Tibial nerve (tissue), 4 donors: ENCODE measurements around the gene KDM4B. TPM values are rescaled to one million over a fixed set of nuclear protein-coding genes. Genes with fewer than 3 reads are reported as not detected.

ENCODE experiments used
- DNase-seq, 2 donors: peaks; one replicate each; pipeline ENCODE4 v3.0.0-alpha.2; 2019; ENCODE audit warnings: low spot score in 2 of 2
- H3K27ac ChIP-seq, 4 donors: fragments of 200-600 bp; sonication (generic) in 3 of 4; one replicate each; pipeline ENCODE4 v1.5.1; 2017 to 2019; ENCODE audit warnings: mild to moderate bottlenecking in 1 of 4
- H3K27me3 ChIP-seq, 2 donors: fragments of 200-600 bp; sonication (generic) in 1 of 2; one replicate each; pipeline versions ENCODE4 v1.5.1 to v1.6.0; 2017 to 2019
- H3K36me3 ChIP-seq, 3 donors: fragments of 200-600 bp; sonication (generic); one replicate each; pipeline ENCODE4 v1.5.1; 2018 to 2019
- H3K4me1 ChIP-seq, 4 donors: fragments of 200-600 bp; sonication (generic) in 3 of 4; one replicate each; pipeline ENCODE4 v1.5.1; 2017 to 2019
- H3K4me3 ChIP-seq, 4 donors: fragments of 200-600 bp; sonication (generic) in 3 of 4; one replicate each; pipeline ENCODE4 v1.5.1; 2017 to 2019; ENCODE audit warnings: mild to moderate bottlenecking in 1 of 4, moderate library complexity in 1 of 4
- H3K9me3 ChIP-seq, 4 donors: fragments of 200-600 bp; sonication (generic) in 3 of 4; one replicate each; pipeline ENCODE4 v1.5.1; 2017 to 2019
- EP300 ChIP-seq, 2 donors: sonication (generic); formaldehyde crosslinking; IDR thresholded peaks; one replicate each; pipeline ENCODE4 v1.6.1; 2017; ENCODE audit warnings: antibody characterized with exemption in 2 of 2, mild to moderate bottlenecking in 1 of 2
- POLR2A ChIP-seq, 2 donors: fragments of 450-650 bp; IDR thresholded peaks; one replicate each; pipeline ENCODE4 v1.6.1; 2017; ENCODE audit warnings: antibody characterized with exemption in 2 of 2, mild to moderate bottlenecking in 2 of 2, moderate library complexity in 2 of 2
- WGBS, 2 donors: methylation state at CpG; one replicate each; pipeline ENCODE4 v1.1.5; 2018; 5-methylcytosine and 5-hydroxymethylcytosine counted together
- total RNA-seq, 4 donors: library from RNA; depleted of rRNA; stranded (reverse); fragments of >200 nt; gene quantifications; one replicate each; pipeline ENCODE4 v1.1.0, GENCODE V29; 2016
- TF ChIP-seq, protein P1 (sequence below), 5 experiments: fragments of 200-600 bp in 3 of 5; fragments of 450-650 bp in 2 of 5; sonication (generic) in 3 of 5; IDR thresholded peaks; one replicate each; pipeline ENCODE4 v1.5.1; 2016 to 2019; ENCODE audit warnings: antibody characterized with exemption in 5 of 5, mild to moderate bottlenecking in 3 of 5, moderate library complexity in 2 of 5

Gene KDM4B
- total RNA-seq, 4 donors from 2014 or later = 37.8 to 72.4 (median 57.2) TPM

DNA sequence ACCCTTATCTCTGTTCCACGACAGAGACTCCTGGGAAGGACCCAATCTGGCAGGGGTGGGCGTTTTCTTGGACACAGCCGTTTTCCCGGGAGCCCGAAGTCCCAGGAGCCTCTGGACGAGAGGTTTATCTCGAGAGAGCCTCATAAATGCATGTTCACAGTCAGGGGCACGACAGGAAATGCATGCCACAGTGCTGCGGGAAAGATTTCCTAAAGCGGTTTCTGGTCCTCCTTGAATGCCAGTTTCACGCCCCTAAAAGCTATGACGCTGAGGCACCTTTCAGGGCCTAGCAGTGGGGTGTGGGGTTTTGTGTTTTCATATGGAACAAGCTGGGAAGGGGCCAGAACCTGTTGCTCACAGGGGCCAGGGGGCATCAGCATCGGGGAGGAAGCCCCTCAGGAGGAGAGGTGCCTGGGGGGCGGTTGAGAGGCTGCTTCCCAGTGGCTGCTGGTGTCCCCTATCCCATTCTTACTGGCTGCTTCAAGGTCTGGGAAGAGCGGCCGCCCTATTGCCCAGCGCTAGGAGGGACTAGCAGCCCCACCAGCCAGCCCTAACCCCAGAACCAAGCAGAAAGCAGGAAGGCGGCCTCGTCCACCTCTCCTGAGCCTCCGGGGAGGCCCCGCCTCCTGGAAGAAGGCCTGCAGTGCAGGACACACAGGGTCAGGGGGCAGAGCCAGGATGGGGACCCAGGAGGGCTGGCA lies 157.0 kb downstream of the KDM4B start:
- Histone ChIP-seq H3K4me1 (peaks cover 0 to 56% (median 26%) of the 10 kb centered on the region in 4 donors), H3K9me3 (no peaks in the 10 kb centered on the region), H3K4me3 (no peak overlapping the region), H3K27me3 (no peaks in the 10 kb centered on the region), H3K36me3 (peaks cover 0 to 52% (median 0%) of the 10 kb centered on the region in 3 donors), H3K27ac (peak overlapping the region in 2 of 4 donors; percentile 60 to 70)
- DNase-seq = no peak
- 44 to 60% methylated on average over 14 to 21 of the region's 21 CpGs for WGBS, 2 donors
- TF ChIP-seq POLR2A (IDR thresholded peaks at IDR 0.05) (no peak), EP300 (IDR thresholded peaks at IDR 0.05) (no peak)
- TF ChIP-seq, protein P1, sequence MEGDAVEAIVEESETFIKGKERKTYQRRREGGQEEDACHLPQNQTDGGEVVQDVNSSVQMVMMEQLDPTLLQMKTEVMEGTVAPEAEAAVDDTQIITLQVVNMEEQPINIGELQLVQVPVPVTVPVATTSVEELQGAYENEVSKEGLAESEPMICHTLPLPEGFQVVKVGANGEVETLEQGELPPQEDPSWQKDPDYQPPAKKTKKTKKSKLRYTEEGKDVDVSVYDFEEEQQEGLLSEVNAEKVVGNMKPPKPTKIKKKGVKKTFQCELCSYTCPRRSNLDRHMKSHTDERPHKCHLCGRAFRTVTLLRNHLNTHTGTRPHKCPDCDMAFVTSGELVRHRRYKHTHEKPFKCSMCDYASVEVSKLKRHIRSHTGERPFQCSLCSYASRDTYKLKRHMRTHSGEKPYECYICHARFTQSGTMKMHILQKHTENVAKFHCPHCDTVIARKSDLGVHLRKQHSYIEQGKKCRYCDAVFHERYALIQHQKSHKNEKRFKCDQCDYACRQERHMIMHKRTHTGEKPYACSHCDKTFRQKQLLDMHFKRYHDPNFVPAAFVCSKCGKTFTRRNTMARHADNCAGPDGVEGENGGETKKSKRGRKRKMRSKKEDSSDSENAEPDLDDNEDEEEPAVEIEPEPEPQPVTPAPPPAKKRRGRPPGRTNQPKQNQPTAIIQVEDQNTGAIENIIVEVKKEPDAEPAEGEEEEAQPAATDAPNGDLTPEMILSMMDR (IDR thresholded peaks at IDR 0.05) = no peak

DNA sequence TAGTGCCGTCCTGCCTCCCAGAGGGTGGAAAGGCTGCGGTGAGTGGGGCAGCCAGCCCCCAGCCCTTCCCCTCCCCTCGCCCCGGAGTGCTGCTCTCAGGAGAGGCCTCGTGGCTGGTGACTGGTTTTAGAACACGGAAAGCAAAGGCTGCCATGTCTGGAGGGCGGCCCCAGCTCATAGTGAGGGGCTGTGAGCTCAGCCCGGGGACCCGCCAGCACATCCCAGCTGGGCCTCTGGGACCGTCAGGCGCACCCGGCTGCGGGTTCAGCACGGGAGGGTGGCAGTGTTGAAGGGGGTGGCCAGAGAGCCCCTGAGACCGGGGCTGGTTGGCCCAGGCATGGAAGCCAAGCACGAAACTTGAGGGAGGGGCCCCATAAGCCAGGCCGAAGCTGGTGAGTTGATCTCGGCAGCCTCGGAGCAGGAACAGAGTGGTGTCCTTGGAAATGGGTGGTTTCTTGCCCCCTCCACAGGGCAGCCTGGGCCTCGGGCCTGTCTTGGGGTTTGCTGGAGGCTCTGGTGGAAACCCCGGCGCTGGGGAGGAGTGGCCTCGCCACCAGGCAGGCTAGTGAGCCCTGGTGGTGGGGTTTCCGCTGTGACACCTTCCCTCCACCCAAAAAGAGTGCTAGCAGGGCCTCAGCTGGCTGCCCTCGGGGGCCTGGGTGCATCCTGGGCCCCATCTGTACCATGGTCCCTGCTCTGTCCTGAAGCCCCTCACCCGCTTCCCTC lies 157.7 kb downstream of the KDM4B start:
- H3K27ac ChIP-seq = peak overlapping the region in 3 of 4 donors; percentile 42 to 78 (median 70)
- H3K9me3 ChIP-seq = no peaks in the 10 kb centered on the region
- no peak for TF ChIP-seq POLR2A (IDR thresholded peaks at IDR 0.05)
- no peak for TF ChIP-seq EP300 (IDR thresholded peaks at IDR 0.05)
- TF ChIP-seq, protein P1 (IDR thresholded peaks at IDR 0.05) = no peak
- DNase-seq = no peak
- WGBS, 2 donors = 80 to 90% methylated on average over 14 to 19 of the region's 26 CpGs
- H3K4me3 ChIP-seq = no peak overlapping the region
- H3K4me1 ChIP-seq = peaks cover 0 to 59% (median 26%) of the 10 kb centered on the region in 4 donors
- peaks cover 0 to 49% (median 0%) of the 10 kb centered on the region in 3 donors for H3K36me3 ChIP-seq
- no peaks in the 10 kb centered on the region for H3K27me3 ChIP-seq

DNA sequence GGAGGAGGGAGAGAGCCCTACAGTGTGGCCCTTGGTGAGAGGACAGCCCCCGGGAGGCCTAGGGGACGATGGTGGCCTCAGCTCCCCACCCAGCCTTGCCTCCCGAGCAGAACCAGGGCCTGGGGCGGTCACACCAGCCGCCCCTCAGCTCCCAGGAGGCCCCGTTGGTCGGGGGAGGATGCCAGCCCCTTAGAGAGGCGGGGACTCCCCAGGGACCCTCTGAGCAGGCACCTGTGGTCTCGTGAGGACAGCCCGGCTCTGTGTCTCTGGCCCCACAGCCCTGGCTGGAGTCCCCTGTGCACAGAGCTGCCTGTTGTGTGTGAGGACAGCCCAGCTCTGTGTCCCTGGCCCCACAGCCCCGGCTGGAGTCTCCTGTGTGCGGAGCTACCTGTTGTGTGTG lies 158.8 kb downstream of the KDM4B start:
- peak overlapping the region in 3 of 4 donors; percentile 42 to 78 (median 70) for H3K27ac ChIP-seq
- H3K4me1 ChIP-seq = peaks cover 0 to 59% (median 26%) of the 10 kb centered on the region in 4 donors
- H3K27me3 ChIP-seq = no peaks in the 10 kb centered on the region
- TF ChIP-seq POLR2A (IDR thresholded peaks at IDR 0.05) = no peak
- no peak for DNase-seq
- no peaks in the 10 kb centered on the region for H3K9me3 ChIP-seq
- WGBS, 2 donors = 48% methylated on average over 10 of the region's 12 CpGs; no CpG with 5 or more reads in 1 of the 2 donors
- H3K4me3 ChIP-seq = no peak overlapping the region
- H3K36me3 ChIP-seq = peaks cover 0 to 49% (median 0%) of the 10 kb centered on the region in 3 donors

DNA sequence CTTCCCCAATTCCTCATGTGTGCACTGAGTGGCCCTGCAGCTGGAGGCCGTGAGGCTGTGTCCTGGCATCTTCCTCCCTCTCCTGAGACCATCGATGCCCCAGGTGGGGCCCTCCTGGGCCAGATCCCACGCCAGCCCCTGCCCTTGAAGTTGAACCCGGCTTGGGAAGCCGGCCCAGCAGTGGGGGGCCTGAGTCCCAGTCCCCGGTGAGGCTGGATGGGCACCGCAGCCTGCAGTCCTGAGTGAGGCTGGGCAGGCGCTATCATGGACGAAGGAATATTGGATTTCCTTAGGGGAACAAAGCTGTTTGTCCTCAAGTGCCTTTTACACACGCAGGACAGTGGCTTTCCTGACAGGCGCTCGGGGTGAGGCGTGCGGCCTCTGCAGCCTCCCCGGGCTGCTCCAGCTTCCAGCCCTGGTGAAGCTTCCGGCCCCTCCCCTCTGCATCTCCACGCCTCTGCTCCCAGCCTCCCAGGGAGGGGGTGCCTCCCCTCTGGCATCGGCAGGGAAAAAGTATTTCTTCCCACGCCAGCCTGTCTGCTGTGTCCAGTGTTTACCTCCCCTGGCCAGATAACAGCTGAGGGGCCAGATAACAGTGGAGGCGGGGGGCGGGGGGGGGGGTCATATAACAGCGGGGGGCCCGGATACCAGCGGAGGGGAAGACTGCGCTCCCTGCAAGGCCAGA lies 159.5 kb downstream of the KDM4B start:
- peaks cover 0 to 59% (median 26%) of the 10 kb centered on the region in 4 donors for H3K4me1 ChIP-seq
- peaks cover 0 to 49% (median 0%) of the 10 kb centered on the region in 3 donors for H3K36me3 ChIP-seq
- no peaks in the 10 kb centered on the region for H3K27me3 ChIP-seq
- H3K27ac ChIP-seq = peak overlapping the region in 3 of 4 donors; percentile 47 to 78 (median 70)
- peak; percentile 39 to 47 for DNase-seq
- no peaks in the 10 kb centered on the region for H3K9me3 ChIP-seq
- TF ChIP-seq POLR2A (IDR thresholded peaks at IDR 0.05) = no peak
- TF ChIP-seq EP300 (IDR thresholded peaks at IDR 0.05) = no peak
- TF ChIP-seq, protein P1 (IDR thresholded peaks at IDR 0.05) = no peak
- H3K4me3 ChIP-seq = no peak overlapping the region
- WGBS, 2 donors = 27 to 32% methylated on average over 18 to 25 of the region's 25 CpGs

DNA sequence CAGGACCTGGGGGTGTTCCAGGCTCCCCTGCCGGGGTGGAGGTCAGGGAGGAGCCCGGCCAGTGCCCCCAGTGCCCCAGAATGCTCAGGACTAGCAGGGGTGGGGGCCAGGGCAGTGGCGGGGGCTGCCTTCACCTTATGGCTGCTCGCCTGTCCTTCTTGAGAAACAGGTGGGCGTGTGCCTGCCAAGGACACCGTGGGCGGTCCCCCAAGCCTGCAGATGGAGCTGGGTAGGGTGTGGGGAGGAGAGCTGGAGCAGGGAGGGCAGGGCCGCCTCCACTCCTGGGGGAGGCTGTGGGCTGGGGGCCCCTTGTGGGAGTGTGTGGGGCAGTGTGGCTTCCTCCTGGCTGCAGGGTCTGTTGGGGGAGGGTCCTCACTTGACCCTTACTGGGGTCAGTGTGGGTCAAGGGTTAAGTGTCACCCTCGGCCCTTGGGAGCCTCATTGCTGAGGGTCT lies 160.1 kb downstream of the KDM4B start:
- Histone ChIP-seq H3K27me3 (no peaks in the 10 kb centered on the region), H3K4me3 (no peak overlapping the region), H3K27ac (peak overlapping the region in 3 of 4 donors; percentile 47 to 70 (median 52)), H3K9me3 (no peaks in the 10 kb centered on the region), H3K4me1 (peaks cover 0 to 59% (median 26%) of the 10 kb centered on the region in 4 donors), H3K36me3 (peaks cover 0 to 49% (median 5%) of the 10 kb centered on the region in 3 donors)
- no peak for TF ChIP-seq EP300 (IDR thresholded peaks at IDR 0.05)
- TF ChIP-seq POLR2A (IDR thresholded peaks at IDR 0.05) = no peak
- TF ChIP-seq, protein P1 (IDR thresholded peaks at IDR 0.05) = no peak
- peak in 1 of 2 donors; percentile 15 for DNase-seq
- 21 to 55% methylated on average over 7 to 9 of the region's 9 CpGs for WGBS, 2 donors
